WTC11 (cell line): ENCODE results near the gene ENAH. TPM values are rescaled to one million over a fixed set of nuclear protein-coding genes. Genes with fewer than 3 reads are reported as not detected.

ENCODE experiments used
- ATAC-seq: fragments of 200-7000 bp; cut with Tn5 transposase; 2 replicates; pipeline ENCODE4 v1.10.0; 2021; ENCODE audit warnings: mild to moderate bottlenecking, moderate library complexity
- CTCF ChIA-PET: fragments of 300-600 bp; sonication (Branson Sonifier 250); formaldehyde crosslinking; loops from one replicate; lab custom pipeline; 2021; ENCODE audit warnings: antibody characterized with exemption; lab: Charles Lee
- POLR2A ChIA-PET: fragments of 350-600 bp; sonication (Branson Sonifier 250); formaldehyde crosslinking; loops from one replicate; lab custom pipeline; 2021; ENCODE audit warnings: antibody characterized with exemption; lab: Charles Lee
- DNase-seq: peaks from one replicate; pipeline ENCODE4 v3.0.0; 2021; ENCODE audit warnings: low spot score
- H3K27ac Mint-ChIP-seq: 2 replicates; pipeline ENCODE4 v1.8.0; 2021; ENCODE audit warnings: mixed read lengths
- H3K27me3 Mint-ChIP-seq: 2 replicates; pipeline ENCODE4 v1.8.0; 2021; ENCODE audit warnings: low read depth, mild to moderate bottlenecking, moderate library complexity, mixed read lengths
- H3K36me3 Mint-ChIP-seq: 2 replicates; pipeline ENCODE4 v1.8.0; 2021; ENCODE audit warnings: mixed read lengths
- H3K4me1 Mint-ChIP-seq: 2 replicates; pipeline ENCODE4 v1.8.0; 2022; ENCODE audit warnings: mixed read lengths
- H3K4me3 Mint-ChIP-seq: 2 replicates; pipeline ENCODE4 v1.8.0; 2021; ENCODE audit warnings: mild to moderate bottlenecking, moderate library complexity, mixed read lengths
- H3K9me3 Mint-ChIP-seq: 2 replicates; pipeline ENCODE4 v1.8.0; 2021; ENCODE audit warnings: mixed read lengths
- ATF1 ChIP-seq: sonication (generic); formaldehyde crosslinking; IDR thresholded peaks from 2 replicates; pipeline ENCODE4 v1.8.1; 2023; ENCODE audit warnings: mild to moderate bottlenecking, moderate library complexity, missing genetic modification reagents
- ATF2 ChIP-seq: sonication (generic); formaldehyde crosslinking; IDR thresholded peaks from 2 replicates; pipeline ENCODE4 v1.8.1; 2022; ENCODE audit warnings: low read depth, missing genetic modification reagents, borderline replicate concordance
- CREB1 ChIP-seq: sonication (generic); formaldehyde crosslinking; IDR thresholded peaks from 2 replicates; pipeline ENCODE4 v1.8.0; 2023; ENCODE audit warnings: mild to moderate bottlenecking, missing genetic modification reagents
- FOXJ3 ChIP-seq: sonication (generic); formaldehyde crosslinking; IDR thresholded peaks from 2 replicates; pipeline ENCODE4 v1.9.0; 2021; ENCODE audit warnings: missing genetic modification reagents, mild to moderate bottlenecking, borderline replicate concordance
- FOXP1 ChIP-seq: sonication (generic); formaldehyde crosslinking; IDR thresholded peaks from 2 replicates; pipeline ENCODE4 v1.8.0; 2022; ENCODE audit warnings: missing genetic modification reagents, mild to moderate bottlenecking, moderate library complexity, borderline replicate concordance
- HMGA2 ChIP-seq: fragments of 250-450 bp; sonication (Bioruptor Pico); IDR thresholded peaks from 2 replicates; pipeline ENCODE4 v1.4.0; 2021; ENCODE audit warnings: mild to moderate bottlenecking, moderate library complexity
- JUN ChIP-seq: sonication (generic); formaldehyde crosslinking; IDR thresholded peaks from 2 replicates; pipeline ENCODE4 v1.8.0; 2023; ENCODE audit warnings: mild to moderate bottlenecking, missing genetic modification reagents
- MXD4 ChIP-seq: fragments of 250-450 bp; sonication (Bioruptor Pico); IDR thresholded peaks from 2 replicates; pipeline ENCODE4 v1.8.0; 2021; ENCODE audit warnings: mild to moderate bottlenecking, moderate library complexity, borderline replicate concordance
- RORB ChIP-seq: fragments of 250-450 bp; sonication (Bioruptor Pico); IDR thresholded peaks from 2 replicates; pipeline ENCODE4 v1.9.0; 2021; ENCODE audit warnings: mild to moderate bottlenecking
- SOX15 ChIP-seq: fragments of 250-450 bp; sonication (Bioruptor Pico); IDR thresholded peaks from 2 replicates; pipeline ENCODE4 v1.9.0; 2021; ENCODE audit warnings: mild to moderate bottlenecking
- SP1 ChIP-seq: sonication (generic); formaldehyde crosslinking; conservative IDR thresholded peaks from 2 replicates; pipeline ENCODE4 v1.8.1; 2022; ENCODE audit warnings: missing genetic modification reagents
- ZNF423 ChIP-seq: fragments of 250-450 bp; sonication (Bioruptor Pico); IDR thresholded peaks from 2 replicates; pipeline ENCODE4 v2.1.2; 2022; ENCODE audit warnings: mild to moderate bottlenecking, moderate library complexity
- ZNF425 ChIP-seq: fragments of 250-450 bp; sonication (Bioruptor Pico); conservative IDR thresholded peaks from 2 replicates; pipeline ENCODE4 v1.9.0; 2021; ENCODE audit warnings: mild to moderate bottlenecking
- ZSCAN18 ChIP-seq: fragments of 250-450 bp; sonication (Bioruptor Pico); IDR thresholded peaks from 2 replicates; pipeline ENCODE4 v2.1.2; 2022; ENCODE audit warnings: mild to moderate bottlenecking, moderate library complexity
- total RNA-seq: library from RNA; stranded (reverse); gene quantifications from 3 replicates; pipeline ENCODE4 v1.2.3, GENCODE V29; 2021
- TF ChIP-seq, protein P1 (sequence below): sonication (generic); formaldehyde crosslinking; IDR thresholded peaks from 2 replicates; pipeline ENCODE4 v1.8.0; 2023; ENCODE audit warnings: mild to moderate bottlenecking, missing genetic modification reagents
- TF ChIP-seq, protein P2 (sequence below): fragments of 250-450 bp; sonication (Bioruptor Pico); IDR thresholded peaks from 2 replicates; pipeline ENCODE4 v1.9.0; 2021; ENCODE audit warnings: mild to moderate bottlenecking
- TF ChIP-seq, protein P3 (sequence below): sonication (generic); formaldehyde crosslinking; conservative IDR thresholded peaks from 2 replicates; pipeline ENCODE4 v1.8.1; 2023; ENCODE audit warnings: mild to moderate bottlenecking, low read depth, missing genetic modification reagents, moderate library complexity

ENAH gene
- total RNA-seq, 1 experiment from 2014 or later, result 227 TPM

- Mint-ChIP-seq H3K27me3 (no peaks in the 10 kb centered on the region), H3K36me3 (no peaks in the 10 kb centered on the region; the same call in 1 of the 2 replicates), H3K4me3 (no peak overlapping the region), H3K27ac (0 out of 2 replicates have a peak overlapping the region, but pooled peaks have one; percentile 67), H3K9me3 (peaks cover 5% of the 10 kb centered on the region; the same call in 1 of the 2 replicates), H3K4me1 (peaks cover 34% of the 10 kb centered on the region)
- TF ChIP-seq ZSCAN18 (CRISPR knock-in tag) (no peak), RORB (CRISPR knock-in tag) (no peak), ATF2 (no peak), SOX15 (CRISPR knock-in tag) (no peak)
- peak; percentile 27 for DNase-seq
- ChIA-PET POLR2A (no interaction called here), CTCF (no interaction called here)
- peak; percentile 57 for ATAC-seq
These were observed 127.5 kb downstream of the ENAH start for GRCh38 chr1:225525377-225525776.

- TF ChIP-seq FOXJ3, result no peak
- no peaks in the 10 kb centered on the region for H3K27me3 Mint-ChIP-seq
- POLR2A ChIA-PET, result interaction anchor here (1.6 kb wide), 1 partner anchor 128 kb away, joined by 3 read pairs; the partner anchor contains the start of gene ENAH
- no peaks in the 10 kb centered on the region; the same call in 1 of the 2 replicates for H3K36me3 Mint-ChIP-seq
- DNase-seq (no peak), ATAC-seq (no peak)
- H3K27ac Mint-ChIP-seq, result no peak overlapping the region
- H3K4me1 Mint-ChIP-seq, result peaks cover 36% of the 10 kb centered on the region
- CTCF ChIA-PET, result no interaction called here
- peaks cover 5% of the 10 kb centered on the region; the same call in 1 of the 2 replicates for H3K9me3 Mint-ChIP-seq
- no peak overlapping the region for H3K4me3 Mint-ChIP-seq
These were observed 128.4 kb downstream of the ENAH start for GRCh38 chr1:225524570-225524969.

- ATAC-seq (no peak), DNase-seq (no peak)
- POLR2A ChIA-PET, result interaction anchor here (1.6 kb wide), 1 partner anchor 129 kb away, joined by 3 read pairs; the partner anchor contains the start of gene ENAH
- Mint-ChIP-seq H3K4me3 (no peak overlapping the region), H3K27ac (peak overlapping the region; percentile 59), H3K9me3 (peaks cover 5% of the 10 kb centered on the region; the same call in 1 of the 2 replicates), H3K36me3 (peaks cover 10% of the 10 kb centered on the region), H3K4me1 (peaks cover 46% of the 10 kb centered on the region), H3K27me3 (no peaks in the 10 kb centered on the region)
- CTCF ChIA-PET, result interaction anchor here (1.0 to 1.4 kb wide), 3 partner anchors 43 to 322 kb away, joined by 3 to 5 read pairs (median 4); no protein-coding TSS in a partner anchor
- TF ChIP-seq MXD4 (CRISPR knock-in tag) (no peak), FOXP1 (CRISPR knock-in tag) (no peak), ZNF423 (CRISPR knock-in tag) (no peak), HMGA2 (CRISPR knock-in tag) (no peak), CREB1 (CRISPR knock-in tag) (no peak), SP1 (CRISPR knock-in tag) (no peak), JUN (CRISPR knock-in tag) (no peak), ZNF425 (no peak), FOXJ3 (no peak), ATF1 (CRISPR knock-in tag) (no peak)
- TF ChIP-seq, protein P1, sequence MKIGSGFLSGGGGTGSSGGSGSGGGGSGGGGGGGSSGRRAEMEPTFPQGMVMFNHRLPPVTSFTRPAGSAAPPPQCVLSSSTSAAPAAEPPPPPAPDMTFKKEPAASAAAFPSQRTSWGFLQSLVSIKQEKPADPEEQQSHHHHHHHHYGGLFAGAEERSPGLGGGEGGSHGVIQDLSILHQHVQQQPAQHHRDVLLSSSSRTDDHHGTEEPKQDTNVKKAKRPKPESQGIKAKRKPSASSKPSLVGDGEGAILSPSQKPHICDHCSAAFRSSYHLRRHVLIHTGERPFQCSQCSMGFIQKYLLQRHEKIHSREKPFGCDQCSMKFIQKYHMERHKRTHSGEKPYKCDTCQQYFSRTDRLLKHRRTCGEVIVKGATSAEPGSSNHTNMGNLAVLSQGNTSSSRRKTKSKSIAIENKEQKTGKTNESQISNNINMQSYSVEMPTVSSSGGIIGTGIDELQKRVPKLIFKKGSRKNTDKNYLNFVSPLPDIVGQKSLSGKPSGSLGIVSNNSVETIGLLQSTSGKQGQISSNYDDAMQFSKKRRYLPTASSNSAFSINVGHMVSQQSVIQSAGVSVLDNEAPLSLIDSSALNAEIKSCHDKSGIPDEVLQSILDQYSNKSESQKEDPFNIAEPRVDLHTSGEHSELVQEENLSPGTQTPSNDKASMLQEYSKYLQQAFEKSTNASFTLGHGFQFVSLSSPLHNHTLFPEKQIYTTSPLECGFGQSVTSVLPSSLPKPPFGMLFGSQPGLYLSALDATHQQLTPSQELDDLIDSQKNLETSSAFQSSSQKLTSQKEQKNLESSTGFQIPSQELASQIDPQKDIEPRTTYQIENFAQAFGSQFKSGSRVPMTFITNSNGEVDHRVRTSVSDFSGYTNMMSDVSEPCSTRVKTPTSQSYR (CRISPR knock-in tag), result no peak
- TF ChIP-seq, protein P2, sequence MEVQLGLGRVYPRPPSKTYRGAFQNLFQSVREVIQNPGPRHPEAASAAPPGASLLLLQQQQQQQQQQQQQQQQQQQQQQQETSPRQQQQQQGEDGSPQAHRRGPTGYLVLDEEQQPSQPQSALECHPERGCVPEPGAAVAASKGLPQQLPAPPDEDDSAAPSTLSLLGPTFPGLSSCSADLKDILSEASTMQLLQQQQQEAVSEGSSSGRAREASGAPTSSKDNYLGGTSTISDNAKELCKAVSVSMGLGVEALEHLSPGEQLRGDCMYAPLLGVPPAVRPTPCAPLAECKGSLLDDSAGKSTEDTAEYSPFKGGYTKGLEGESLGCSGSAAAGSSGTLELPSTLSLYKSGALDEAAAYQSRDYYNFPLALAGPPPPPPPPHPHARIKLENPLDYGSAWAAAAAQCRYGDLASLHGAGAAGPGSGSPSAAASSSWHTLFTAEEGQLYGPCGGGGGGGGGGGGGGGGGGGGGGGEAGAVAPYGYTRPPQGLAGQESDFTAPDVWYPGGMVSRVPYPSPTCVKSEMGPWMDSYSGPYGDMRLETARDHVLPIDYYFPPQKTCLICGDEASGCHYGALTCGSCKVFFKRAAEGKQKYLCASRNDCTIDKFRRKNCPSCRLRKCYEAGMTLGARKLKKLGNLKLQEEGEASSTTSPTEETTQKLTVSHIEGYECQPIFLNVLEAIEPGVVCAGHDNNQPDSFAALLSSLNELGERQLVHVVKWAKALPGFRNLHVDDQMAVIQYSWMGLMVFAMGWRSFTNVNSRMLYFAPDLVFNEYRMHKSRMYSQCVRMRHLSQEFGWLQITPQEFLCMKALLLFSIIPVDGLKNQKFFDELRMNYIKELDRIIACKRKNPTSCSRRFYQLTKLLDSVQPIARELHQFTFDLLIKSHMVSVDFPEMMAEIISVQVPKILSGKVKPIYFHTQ (CRISPR knock-in tag), result no peak
- TF ChIP-seq, protein P3, sequence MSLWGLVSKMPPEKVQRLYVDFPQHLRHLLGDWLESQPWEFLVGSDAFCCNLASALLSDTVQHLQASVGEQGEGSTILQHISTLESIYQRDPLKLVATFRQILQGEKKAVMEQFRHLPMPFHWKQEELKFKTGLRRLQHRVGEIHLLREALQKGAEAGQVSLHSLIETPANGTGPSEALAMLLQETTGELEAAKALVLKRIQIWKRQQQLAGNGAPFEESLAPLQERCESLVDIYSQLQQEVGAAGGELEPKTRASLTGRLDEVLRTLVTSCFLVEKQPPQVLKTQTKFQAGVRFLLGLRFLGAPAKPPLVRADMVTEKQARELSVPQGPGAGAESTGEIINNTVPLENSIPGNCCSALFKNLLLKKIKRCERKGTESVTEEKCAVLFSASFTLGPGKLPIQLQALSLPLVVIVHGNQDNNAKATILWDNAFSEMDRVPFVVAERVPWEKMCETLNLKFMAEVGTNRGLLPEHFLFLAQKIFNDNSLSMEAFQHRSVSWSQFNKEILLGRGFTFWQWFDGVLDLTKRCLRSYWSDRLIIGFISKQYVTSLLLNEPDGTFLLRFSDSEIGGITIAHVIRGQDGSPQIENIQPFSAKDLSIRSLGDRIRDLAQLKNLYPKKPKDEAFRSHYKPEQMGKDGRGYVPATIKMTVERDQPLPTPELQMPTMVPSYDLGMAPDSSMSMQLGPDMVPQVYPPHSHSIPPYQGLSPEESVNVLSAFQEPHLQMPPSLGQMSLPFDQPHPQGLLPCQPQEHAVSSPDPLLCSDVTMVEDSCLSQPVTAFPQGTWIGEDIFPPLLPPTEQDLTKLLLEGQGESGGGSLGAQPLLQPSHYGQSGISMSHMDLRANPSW (CRISPR knock-in tag), result no peak
These were observed 129.5 kb downstream of the ENAH start for GRCh38 chr1:225523263-225523950.
